ENCODE data around the gene CDK10.

Gene CDK10

DNA sequence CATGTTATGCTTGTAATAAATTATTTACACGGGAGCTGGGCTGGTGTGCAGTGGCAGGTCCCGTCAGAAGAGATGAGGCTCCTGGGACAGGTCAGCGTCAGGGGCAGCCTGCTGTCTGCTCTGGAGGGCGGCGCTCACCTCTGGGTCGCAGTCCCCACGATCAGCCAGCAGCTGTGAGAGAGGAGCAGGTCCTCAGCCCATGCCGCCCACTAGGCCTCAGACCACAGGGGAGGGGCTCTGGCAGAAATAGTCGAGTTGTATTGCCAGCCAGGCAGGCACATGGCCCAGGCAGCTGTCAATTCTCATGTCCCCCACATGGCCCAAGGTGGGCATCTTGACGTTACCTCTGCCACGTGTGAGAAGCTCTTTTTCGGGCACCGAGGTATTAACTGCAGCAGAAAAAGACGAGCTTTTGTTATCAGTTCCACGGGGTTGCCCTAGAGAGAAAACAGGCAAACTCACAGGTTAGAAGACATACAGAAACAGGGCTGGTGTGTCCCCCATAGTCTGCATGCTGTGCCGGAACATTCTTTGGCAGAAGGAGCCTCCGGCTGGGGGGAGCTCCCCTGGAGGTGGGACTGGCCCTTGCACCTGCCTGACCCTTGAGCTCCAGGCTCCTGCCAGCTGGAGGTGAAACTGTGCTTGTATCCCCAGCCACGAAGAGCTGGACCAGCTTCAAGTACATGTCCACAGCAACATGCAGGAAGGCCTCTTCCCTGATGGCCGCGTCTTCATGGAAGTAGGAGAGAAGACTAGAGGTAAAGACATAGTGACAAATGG lies 52.2 kb downstream of the CDK10 start:
- H3K9me3 ChIP-seq (ENCODE audit: control insufficient read depth, insufficient read depth, low read depth, low read length): no peaks in the 10 kb centered on the region
- peaks cover 94% of the 10 kb centered on the region for H3K36me3 ChIP-seq (ENCODE audit: control insufficient read depth, insufficient read depth, low read length)
- no peak overlapping the region for H3K27ac ChIP-seq (ENCODE audit: low read depth, low read length)
- no peak overlapping the region for H3K9ac ChIP-seq (ENCODE audit: low read length)
- H3K4me1 ChIP-seq (ENCODE audit: control insufficient read depth, insufficient read depth, low read length): no peaks in the 10 kb centered on the region
- H3K4me3 ChIP-seq (ENCODE audit: low read depth, low read length): no peak overlapping the region
- no peaks in the 10 kb centered on the region for H3K27me3 ChIP-seq (ENCODE audit: control insufficient read depth, insufficient read depth, low read length)

DNA sequence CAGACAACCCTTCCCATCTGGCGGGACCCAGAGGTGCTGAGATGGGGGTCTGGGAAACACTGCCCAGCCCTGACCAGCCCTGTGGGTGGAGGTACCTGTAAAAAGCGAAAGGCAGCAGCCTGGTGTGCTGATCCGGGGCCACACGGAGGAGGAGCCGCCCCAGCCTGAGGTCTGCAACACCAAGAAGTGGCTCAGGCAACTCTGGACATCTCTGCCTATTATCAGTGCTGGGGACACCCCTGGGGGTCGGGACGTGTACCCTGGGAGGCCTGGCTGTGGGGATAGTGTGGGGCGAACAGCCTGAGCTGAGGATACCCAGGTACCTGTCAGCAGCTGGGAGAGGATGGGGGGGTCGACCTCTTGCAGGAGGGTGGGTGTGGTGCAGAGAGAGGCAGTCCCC lies 52.9 kb downstream of the CDK10 start:
- peaks cover 96% of the 10 kb centered on the region for H3K36me3 ChIP-seq (ENCODE audit: control insufficient read depth, insufficient read depth, low read length)
- no peak overlapping the region for H3K9ac ChIP-seq (ENCODE audit: low read length)
- no peaks in the 10 kb centered on the region for H3K4me1 ChIP-seq (ENCODE audit: control insufficient read depth, insufficient read depth, low read length)
- H3K27me3 ChIP-seq (ENCODE audit: control insufficient read depth, insufficient read depth, low read length): no peaks in the 10 kb centered on the region
- no peak overlapping the region for H3K4me3 ChIP-seq (ENCODE audit: low read depth, low read length)
- H3K27ac ChIP-seq (ENCODE audit: low read depth, low read length): no peak overlapping the region
- H3K9me3 ChIP-seq (ENCODE audit: control insufficient read depth, insufficient read depth, low read depth, low read length): no peaks in the 10 kb centered on the region

DNA sequence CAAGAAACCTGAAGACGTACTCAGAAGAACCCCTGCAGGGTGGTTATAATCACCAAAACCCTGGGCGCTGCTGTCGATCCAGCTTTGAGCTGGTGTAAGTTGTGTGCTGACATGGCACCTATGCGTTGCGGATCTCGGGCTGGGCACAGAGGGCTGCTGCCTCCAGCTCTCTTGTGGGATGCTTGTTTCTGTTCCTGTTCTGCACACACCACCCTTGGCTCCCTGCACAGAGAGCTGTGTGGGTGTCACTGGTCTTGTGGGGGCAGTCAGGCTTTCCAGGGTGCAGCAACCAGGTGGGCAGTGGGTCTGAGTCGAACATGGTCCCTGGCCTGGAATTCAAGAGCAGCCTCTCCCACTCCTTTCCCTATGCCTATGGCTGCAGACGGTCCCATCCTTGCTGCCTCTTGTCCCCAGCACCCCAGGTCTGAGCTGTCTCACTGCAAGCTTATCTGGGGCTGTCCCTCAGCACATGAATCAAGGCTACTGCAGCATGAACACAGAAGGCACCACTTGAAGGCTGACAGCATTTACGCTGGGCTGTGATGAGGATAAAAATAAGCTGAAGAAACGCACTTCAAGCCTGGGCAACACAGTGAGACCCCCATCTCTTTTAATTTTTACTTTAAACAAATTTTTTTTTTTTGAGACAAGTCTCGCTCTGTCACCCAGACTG lies 55.0 kb downstream of the CDK10 start:
- no peak overlapping the region for H3K9ac ChIP-seq (ENCODE audit: low read length)
- H3K27ac ChIP-seq (ENCODE audit: low read depth, low read length): no peak overlapping the region
- H3K9me3 ChIP-seq (ENCODE audit: control insufficient read depth, insufficient read depth, low read depth, low read length): no peaks in the 10 kb centered on the region
- H3K36me3 ChIP-seq (ENCODE audit: control insufficient read depth, insufficient read depth, low read length): peaks cover 94% of the 10 kb centered on the region
- H3K27me3 ChIP-seq (ENCODE audit: control insufficient read depth, insufficient read depth, low read length): no peaks in the 10 kb centered on the region
- H3K4me3 ChIP-seq (ENCODE audit: low read depth, low read length): no peak overlapping the region
- H3K4me1 ChIP-seq (ENCODE audit: control insufficient read depth, insufficient read depth, low read length): no peaks in the 10 kb centered on the region

DNA sequence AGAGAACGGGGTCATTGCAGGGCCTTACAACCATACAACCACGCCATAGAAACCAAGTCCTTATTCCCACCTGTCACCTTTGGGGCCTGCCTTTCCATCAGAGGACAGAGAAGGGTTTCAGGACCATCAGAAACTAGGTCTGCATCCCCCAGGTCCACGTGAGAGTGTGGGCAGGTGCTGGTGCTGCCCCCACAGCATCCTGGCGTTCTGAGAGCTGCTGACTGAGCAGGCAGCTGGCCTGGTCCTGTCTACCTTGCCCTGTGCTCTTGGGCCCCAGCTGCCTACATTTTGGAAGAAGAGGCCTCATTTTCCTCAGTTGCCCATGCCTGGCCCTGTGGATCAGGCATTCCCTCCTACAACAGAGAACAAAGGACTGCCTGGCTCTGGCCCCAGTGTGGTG lies 56.5 kb downstream of the CDK10 start:
- Histone ChIP-seq H3K9me3 (ENCODE audit: control insufficient read depth, insufficient read depth, low read depth, low read length) (no peaks in the 10 kb centered on the region), H3K4me1 (ENCODE audit: control insufficient read depth, insufficient read depth, low read length) (no peaks in the 10 kb centered on the region), H3K27ac (ENCODE audit: low read depth, low read length) (no peak overlapping the region), H3K27me3 (ENCODE audit: control insufficient read depth, insufficient read depth, low read length) (no peaks in the 10 kb centered on the region), H3K36me3 (ENCODE audit: control insufficient read depth, insufficient read depth, low read length) (peaks cover 94% of the 10 kb centered on the region), H3K9ac (ENCODE audit: low read length) (no peak overlapping the region), H3K4me3 (ENCODE audit: low read depth, low read length) (no peak overlapping the region)

DNA sequence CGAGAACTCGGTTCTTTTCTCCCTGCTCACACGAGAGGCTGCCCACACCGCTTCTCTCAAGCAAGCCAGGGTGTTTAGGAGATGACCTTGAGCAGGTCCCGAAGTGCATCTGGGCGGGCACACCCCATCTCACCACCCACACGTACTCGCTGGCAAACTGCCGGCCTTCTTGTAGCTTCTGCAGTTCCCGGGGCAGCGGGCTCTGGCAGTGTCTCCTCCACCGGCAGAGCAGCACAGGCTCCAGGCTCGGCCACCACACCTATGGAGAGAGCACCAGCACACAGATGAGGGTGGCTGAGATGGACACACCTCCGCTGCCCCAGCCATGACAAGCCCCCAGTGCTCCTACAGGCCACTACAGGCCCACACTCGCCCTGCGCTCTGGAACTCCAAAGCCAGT lies 58.3 kb downstream of the CDK10 start:
- Histone ChIP-seq H3K27ac (ENCODE audit: low read depth, low read length) (no peak overlapping the region), H3K9ac (ENCODE audit: low read length) (no peak overlapping the region), H3K36me3 (ENCODE audit: control insufficient read depth, insufficient read depth, low read length) (peaks cover 94% of the 10 kb centered on the region), H3K27me3 (ENCODE audit: control insufficient read depth, insufficient read depth, low read length) (no peaks in the 10 kb centered on the region), H3K4me3 (ENCODE audit: low read depth, low read length) (no peak overlapping the region), H3K4me1 (ENCODE audit: control insufficient read depth, insufficient read depth, low read length) (no peaks in the 10 kb centered on the region), H3K9me3 (ENCODE audit: control insufficient read depth, insufficient read depth, low read depth, low read length) (no peaks in the 10 kb centered on the region)

All from HUES6 (cell line).